Measurements from ENCODE around the gene HOXA2. TPM values are rescaled to one million over a fixed set of nuclear protein-coding genes. Genes with fewer than 3 reads are reported as not detected.

Gene HOXA2
- total RNA-seq, 4 donors from 2014 or later, result 1.8 to 6.5 TPM; not detected in 2

DNA sequence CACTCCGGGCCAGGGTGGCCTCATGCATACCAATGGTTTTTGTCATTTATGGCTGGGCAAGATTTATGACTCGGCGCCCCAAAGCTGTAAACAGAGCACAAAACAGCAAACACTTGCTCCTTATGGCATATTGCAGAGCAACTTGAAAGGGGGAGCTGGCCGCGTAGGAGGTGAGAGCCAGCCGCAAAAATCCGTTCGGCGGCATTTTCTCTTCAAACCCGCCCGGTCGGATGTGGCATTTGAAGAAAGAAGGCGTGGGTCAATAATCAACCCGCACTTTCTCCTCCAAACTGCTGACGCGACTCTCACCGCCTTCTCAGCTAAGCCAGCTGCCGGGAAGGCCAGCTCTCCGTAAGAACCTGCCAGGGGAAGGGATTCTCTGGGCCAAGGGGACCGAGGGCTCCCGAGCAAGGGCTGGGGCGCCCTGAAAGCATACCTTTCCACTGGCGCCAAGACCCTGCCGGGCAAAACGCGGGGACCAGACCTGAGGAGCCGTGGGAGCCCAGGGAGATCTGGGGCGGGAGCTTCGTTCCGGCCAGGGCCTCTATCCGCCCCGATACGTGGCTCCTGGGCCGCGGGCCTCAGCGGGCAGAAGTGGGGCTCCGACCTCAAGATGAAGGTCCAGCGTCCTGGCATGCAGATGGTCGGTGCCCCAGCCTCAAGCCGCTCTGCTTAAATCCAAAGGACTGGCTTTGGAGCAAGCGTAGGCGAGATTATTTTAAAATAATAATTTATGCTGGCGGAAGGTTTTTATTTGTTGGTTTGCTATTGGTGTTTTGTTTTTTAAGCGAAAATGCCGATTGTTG, 12.9 kb upstream of the HOXA2 start:
- H3K36me3 ChIP-seq, result no peaks in the 10 kb centered on the region
- H3K9me3 ChIP-seq, result no peaks in the 10 kb centered on the region
- H3K27ac ChIP-seq, result peak overlapping the region; percentile 77 to 80
- peak overlapping the region in 1 of 2 donors; percentile 19 for H3K4me3 ChIP-seq
- H3K27me3 ChIP-seq, result no peaks in the 10 kb centered on the region
- no peak for DNase-seq
- no peak for TF ChIP-seq POLR2A (IDR thresholded peaks at IDR 0.05)
- TF ChIP-seq, protein P1, sequence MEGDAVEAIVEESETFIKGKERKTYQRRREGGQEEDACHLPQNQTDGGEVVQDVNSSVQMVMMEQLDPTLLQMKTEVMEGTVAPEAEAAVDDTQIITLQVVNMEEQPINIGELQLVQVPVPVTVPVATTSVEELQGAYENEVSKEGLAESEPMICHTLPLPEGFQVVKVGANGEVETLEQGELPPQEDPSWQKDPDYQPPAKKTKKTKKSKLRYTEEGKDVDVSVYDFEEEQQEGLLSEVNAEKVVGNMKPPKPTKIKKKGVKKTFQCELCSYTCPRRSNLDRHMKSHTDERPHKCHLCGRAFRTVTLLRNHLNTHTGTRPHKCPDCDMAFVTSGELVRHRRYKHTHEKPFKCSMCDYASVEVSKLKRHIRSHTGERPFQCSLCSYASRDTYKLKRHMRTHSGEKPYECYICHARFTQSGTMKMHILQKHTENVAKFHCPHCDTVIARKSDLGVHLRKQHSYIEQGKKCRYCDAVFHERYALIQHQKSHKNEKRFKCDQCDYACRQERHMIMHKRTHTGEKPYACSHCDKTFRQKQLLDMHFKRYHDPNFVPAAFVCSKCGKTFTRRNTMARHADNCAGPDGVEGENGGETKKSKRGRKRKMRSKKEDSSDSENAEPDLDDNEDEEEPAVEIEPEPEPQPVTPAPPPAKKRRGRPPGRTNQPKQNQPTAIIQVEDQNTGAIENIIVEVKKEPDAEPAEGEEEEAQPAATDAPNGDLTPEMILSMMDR (IDR thresholded peaks at IDR 0.05), result no peak
- intact Hi-C loops (cut with DNase I; ENCODE audit: low total_unique reads), result no loop called here
- peaks cover 11 to 12% of the 10 kb centered on the region in 2 donors for H3K4me1 ChIP-seq

DNA sequence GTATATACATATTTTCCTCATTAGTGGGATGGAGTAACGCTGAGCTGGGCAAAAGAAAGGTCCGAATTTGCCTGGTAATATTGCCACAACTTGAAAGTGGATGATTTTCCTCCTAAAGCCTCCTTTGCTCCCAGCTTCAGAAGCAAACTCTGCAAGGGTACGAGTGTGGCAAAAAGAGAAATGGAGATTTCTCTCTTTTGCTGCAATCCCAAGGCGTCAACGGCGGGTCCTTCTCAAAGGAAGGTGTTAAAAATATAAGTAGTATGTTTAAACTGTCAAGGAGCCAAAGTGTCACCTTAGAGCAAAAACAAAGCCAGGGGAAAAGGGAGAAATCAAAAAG, 12.4 kb upstream of the HOXA2 start:
- peak overlapping the region; percentile 77 to 80 for H3K27ac ChIP-seq
- intact Hi-C loops (cut with DNase I; ENCODE audit: low total_unique reads), result no loop called here
- peaks cover 11 to 12% of the 10 kb centered on the region in 2 donors for H3K4me1 ChIP-seq
- H3K4me3 ChIP-seq, result peak overlapping the region in 1 of 2 donors; percentile 19
- H3K36me3 ChIP-seq, result no peaks in the 10 kb centered on the region
- no peak for DNase-seq
- H3K27me3 ChIP-seq, result no peaks in the 10 kb centered on the region
- TF ChIP-seq POLR2A (IDR thresholded peaks at IDR 0.05), result no peak
- TF ChIP-seq, protein P1 (IDR thresholded peaks at IDR 0.05), result no peak
- no peaks in the 10 kb centered on the region for H3K9me3 ChIP-seq

DNA sequence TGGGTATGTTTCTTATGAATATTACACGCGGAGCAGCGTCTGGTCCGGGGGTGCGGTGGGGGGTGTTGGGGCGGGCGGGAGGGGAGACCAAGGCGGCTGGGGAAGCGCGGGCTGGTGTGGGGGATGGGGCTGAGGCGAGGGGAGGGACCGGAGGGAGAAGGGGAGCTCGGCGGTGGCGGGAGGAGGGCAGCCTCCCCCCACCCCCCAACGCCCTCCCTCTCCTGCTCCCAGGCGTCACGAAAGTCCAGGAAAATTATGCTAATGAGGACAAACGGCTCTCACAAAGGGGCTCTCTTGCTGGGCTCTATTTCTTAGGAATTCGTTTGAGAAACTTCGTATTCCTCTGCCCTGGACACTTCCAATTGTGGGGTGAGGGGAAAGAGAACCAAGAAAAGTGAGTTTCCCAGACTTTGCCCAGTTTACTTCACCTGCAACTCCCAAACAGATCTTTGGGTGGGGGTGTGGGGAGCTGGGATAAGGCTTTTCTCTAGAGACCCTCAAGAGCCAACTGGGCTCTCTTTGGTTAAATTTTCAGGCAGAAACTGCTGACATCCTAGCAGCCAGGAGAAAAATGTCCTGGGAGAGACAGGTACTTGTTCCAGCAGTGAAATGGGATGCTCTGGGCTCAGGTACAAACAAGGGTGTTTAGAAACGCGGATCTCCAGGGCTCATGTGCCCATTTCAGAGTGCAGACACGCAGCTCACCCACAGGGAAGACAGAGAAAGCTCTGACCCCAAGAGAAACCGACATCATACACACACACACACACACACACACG, 11.7 kb upstream of the HOXA2 start:
- H3K27ac ChIP-seq, result peak overlapping the region; percentile 80 to 94
- H3K4me3 ChIP-seq, result peak overlapping the region; percentile 26 to 51
- DNase-seq, result peak in 1 of 2 donors; percentile 72
- no peaks in the 10 kb centered on the region for H3K27me3 ChIP-seq
- H3K4me1 ChIP-seq, result peaks cover 11 to 12% of the 10 kb centered on the region in 2 donors
- no peaks in the 10 kb centered on the region for H3K36me3 ChIP-seq
- intact Hi-C loops (cut with DNase I; ENCODE audit: low total_unique reads), result no loop called here
- TF ChIP-seq, protein P1 (IDR thresholded peaks at IDR 0.05), result no peak
- no peak for TF ChIP-seq POLR2A (IDR thresholded peaks at IDR 0.05)
- H3K9me3 ChIP-seq, result no peaks in the 10 kb centered on the region

DNA sequence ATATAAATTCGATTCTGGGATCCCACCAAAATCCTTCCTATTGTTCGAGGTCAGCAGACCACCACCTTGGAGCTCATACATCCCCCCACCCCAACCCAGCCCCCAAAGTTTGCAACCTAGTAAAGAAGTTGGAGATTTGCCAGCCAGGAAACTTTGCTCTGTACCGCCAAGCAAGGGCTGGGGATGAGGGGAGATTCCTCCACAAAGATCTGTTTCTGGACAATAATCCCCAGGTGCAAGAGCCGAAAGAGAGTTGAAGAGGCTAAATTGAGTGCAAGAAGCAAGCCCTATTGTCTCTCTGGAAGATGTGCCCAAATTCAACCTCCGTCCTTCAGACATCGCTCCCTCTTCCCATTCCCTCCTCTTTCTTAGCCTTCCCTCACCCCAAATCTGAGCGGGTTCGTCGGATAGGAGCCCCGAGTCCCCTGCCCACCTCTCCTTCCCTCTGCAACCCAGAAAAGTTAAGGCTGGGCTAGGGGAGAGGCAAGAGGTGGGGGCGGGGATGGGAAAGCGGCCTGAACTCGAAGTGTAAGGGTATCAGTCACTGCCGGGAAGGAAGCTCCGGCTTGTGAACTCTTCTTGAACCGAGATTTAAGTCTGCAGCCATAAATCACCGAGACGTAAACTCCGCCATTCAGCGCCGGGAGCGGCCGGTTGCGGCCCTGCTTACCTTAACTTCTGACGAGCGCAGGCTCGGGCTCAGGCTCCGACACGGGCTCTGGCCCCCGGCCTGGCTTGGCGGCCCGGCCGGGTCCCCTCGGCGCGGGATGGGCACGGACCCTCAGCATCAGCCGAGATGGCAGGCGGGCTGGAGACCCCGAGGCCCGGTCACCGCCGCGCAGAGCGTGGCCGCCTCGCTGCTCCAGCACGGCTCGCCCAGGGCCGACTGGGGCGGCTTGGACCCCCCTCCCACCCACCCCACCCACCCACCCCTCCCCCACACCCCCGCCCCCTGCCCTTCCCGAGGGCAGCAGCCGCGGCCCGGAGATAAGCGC, 10.8 kb upstream of the HOXA2 start:
- H3K27ac ChIP-seq, result peak overlapping the region; percentile 80 to 94
- peak; percentile 78 to 82 for DNase-seq
- peak in 1 of 2 donors; percentile 31 for TF ChIP-seq POLR2A (IDR thresholded peaks at IDR 0.05)
- TF ChIP-seq, protein P1 (IDR thresholded peaks at IDR 0.05), result no peak
- H3K4me1 ChIP-seq, result peaks cover 11 to 12% of the 10 kb centered on the region in 2 donors
- H3K36me3 ChIP-seq, result no peaks in the 10 kb centered on the region
- H3K4me3 ChIP-seq, result peak overlapping the region; percentile 26 to 51
- no peaks in the 10 kb centered on the region for H3K27me3 ChIP-seq
- intact Hi-C loops (cut with DNase I; ENCODE audit: low total_unique reads), result no loop called here
- no peaks in the 10 kb centered on the region for H3K9me3 ChIP-seq
